22Rv1 (cell line): ENCODE measurements around the gene PHOSPHO2.

ENCODE experiments used
- ZFX ChIP-seq: fragments of 450-650 bp; IDR thresholded peaks from 2 replicates; pipeline ENCODE4 v1.6.1; 2017; ENCODE audit warnings: antibody characterized with exemption, borderline replicate concordance
- TF ChIP-seq, protein P1 (sequence below): fragments of 450-650 bp; IDR thresholded peaks from 2 replicates; pipeline ENCODE4 v1.5.1; 2017; ENCODE audit warnings: mild to moderate bottlenecking

DNA sequence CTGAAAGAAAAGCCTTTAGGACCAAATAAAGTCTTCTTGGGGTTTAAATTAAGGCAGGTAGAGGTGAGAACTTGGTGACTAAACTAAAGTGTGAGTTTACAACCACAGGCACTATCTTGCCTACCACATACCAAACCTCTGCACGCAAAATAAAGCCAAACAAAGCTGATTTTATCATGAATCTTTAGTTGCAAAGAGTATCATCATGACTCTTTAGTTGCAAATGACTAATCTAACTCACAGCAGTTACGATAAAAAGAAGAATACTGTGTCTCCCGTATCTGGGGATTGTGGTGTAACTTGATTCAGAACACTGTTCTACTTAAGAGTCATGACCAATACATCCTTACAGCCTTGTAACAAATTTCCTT is 11.2 kb upstream of the PHOSPHO2 start:
- TF ChIP-seq, protein P1, sequence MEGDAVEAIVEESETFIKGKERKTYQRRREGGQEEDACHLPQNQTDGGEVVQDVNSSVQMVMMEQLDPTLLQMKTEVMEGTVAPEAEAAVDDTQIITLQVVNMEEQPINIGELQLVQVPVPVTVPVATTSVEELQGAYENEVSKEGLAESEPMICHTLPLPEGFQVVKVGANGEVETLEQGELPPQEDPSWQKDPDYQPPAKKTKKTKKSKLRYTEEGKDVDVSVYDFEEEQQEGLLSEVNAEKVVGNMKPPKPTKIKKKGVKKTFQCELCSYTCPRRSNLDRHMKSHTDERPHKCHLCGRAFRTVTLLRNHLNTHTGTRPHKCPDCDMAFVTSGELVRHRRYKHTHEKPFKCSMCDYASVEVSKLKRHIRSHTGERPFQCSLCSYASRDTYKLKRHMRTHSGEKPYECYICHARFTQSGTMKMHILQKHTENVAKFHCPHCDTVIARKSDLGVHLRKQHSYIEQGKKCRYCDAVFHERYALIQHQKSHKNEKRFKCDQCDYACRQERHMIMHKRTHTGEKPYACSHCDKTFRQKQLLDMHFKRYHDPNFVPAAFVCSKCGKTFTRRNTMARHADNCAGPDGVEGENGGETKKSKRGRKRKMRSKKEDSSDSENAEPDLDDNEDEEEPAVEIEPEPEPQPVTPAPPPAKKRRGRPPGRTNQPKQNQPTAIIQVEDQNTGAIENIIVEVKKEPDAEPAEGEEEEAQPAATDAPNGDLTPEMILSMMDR, result no peak
- no peak for TF ChIP-seq ZFX
